Liver (tissue), 9 donors: Measurements from ENCODE around the gene PGGHG. TPM values are rescaled to one million over a fixed set of nuclear protein-coding genes. Genes with fewer than 3 reads are reported as not detected.

Experiments
- DNase-seq: peaks from one replicate; pipeline ENCODE4 v3.0.0-alpha.2; 2017; ENCODE audit warnings: low spot score
- H3K27ac ChIP-seq, 2 donors: one replicate each; pipeline ENCODE4 v1.7.0; 2013; ENCODE audit warnings: inconsistent platforms in 2 of 2, low read length in 2 of 2, control low read depth in 1 of 2, low read depth in 1 of 2, mild to moderate bottlenecking in 1 of 2
- H3K27me3 ChIP-seq, 4 donors: one replicate each; pipeline versions ENCODE4 v1.6.1 to v1.7.0; 2013; ENCODE audit warnings: low read length in 3 of 4, inconsistent platforms in 1 of 4, mild to moderate bottlenecking in 1 of 4, moderate library complexity in 1 of 4; ENCODE audit not compliant: control insufficient read depth in 4 of 4, insufficient read depth in 4 of 4
- H3K36me3 ChIP-seq, 4 donors: one replicate each; pipeline versions ENCODE4 v1.6.1 to v1.7.0; 2013; ENCODE audit warnings: low read length in 3 of 4, mild to moderate bottlenecking in 3 of 4, low read depth in 1 of 4, moderate library complexity in 1 of 4; ENCODE audit not compliant: control insufficient read depth in 4 of 4, insufficient read depth in 3 of 4
- H3K4me1 ChIP-seq, 4 donors: one replicate each; pipeline versions ENCODE4 v1.6.1 to v1.7.0; 2013; ENCODE audit warnings: low read length in 3 of 4, mild to moderate bottlenecking in 3 of 4, moderate library complexity in 1 of 4; ENCODE audit not compliant: control insufficient read depth in 4 of 4, insufficient read depth in 4 of 4
- H3K4me3 ChIP-seq, 3 donors: one replicate each; pipeline versions ENCODE4 v1.6.1 to v1.7.0; 2013; ENCODE audit warnings: low read length in 3 of 3, control low read depth in 1 of 3, low read depth in 1 of 3, mild to moderate bottlenecking in 1 of 3
- H3K9ac ChIP-seq, 2 donors: one replicate each; pipeline ENCODE4 v1.7.0; 2013; ENCODE audit warnings: low read length in 2 of 2, mild to moderate bottlenecking in 2 of 2, moderate library complexity in 2 of 2, control low read depth in 1 of 2, low read depth in 1 of 2
- H3K9me3 ChIP-seq, 4 donors: one replicate each; pipeline versions ENCODE4 v1.6.1 to v1.7.0; 2013; ENCODE audit warnings: low read length in 3 of 4; ENCODE audit not compliant: control insufficient read depth in 4 of 4
- FOXA1 ChIP-seq: IDR thresholded peaks from 2 replicates; pipeline ENCODE4 v1.6.1; 2016; ENCODE audit warnings: antibody characterized with exemption
- GABPA ChIP-seq, 2 donors: IDR thresholded peaks in 1 of 2; conservative IDR thresholded peaks in 1 of 2; 2 replicates each; pipeline ENCODE4 v1.6.1; 2016; ENCODE audit warnings: antibody characterized with exemption in 2 of 2, mild to moderate bottlenecking in 1 of 2, moderate library complexity in 1 of 2
- HNF4A ChIP-seq, 2 donors: conservative IDR thresholded peaks; 2 replicates each; pipeline ENCODE4 v1.6.1; 2016; ENCODE audit warnings: antibody characterized with exemption in 2 of 2, mild to moderate bottlenecking in 2 of 2
- RXRA ChIP-seq, 2 donors: IDR thresholded peaks; 2 replicates each; pipeline ENCODE4 v1.6.1; 2017 to 2018; ENCODE audit warnings: antibody characterized with exemption in 2 of 2, mild to moderate bottlenecking in 1 of 2
- SP1 ChIP-seq: IDR thresholded peaks from 2 replicates; pipeline ENCODE4 v1.6.1; 2018; ENCODE audit warnings: antibody characterized with exemption, mild to moderate bottlenecking
- TAF1 ChIP-seq: conservative IDR thresholded peaks from 2 replicates; pipeline ENCODE4 v1.6.1; 2016; ENCODE audit warnings: antibody characterized with exemption, mild to moderate bottlenecking
- YY1 ChIP-seq: IDR thresholded peaks from 2 replicates; pipeline ENCODE4 v1.6.1; 2016; ENCODE audit warnings: antibody characterized with exemption, mild to moderate bottlenecking
- WGBS: extraction: QIAGEN DNeasy Blood & Tissue Kit; methylation state at CpG from one replicate; pipeline ENCODE4 v1.1.7; 2013; 5-methylcytosine and 5-hydroxymethylcytosine counted together
- polyA plus RNA-seq, 2 donors: library from polyadenylated mRNA; stranded (reverse) in 1 of 2; unstranded in 1 of 2; fragments of 200-250 nt in 1 of 2; fragments of >200 nt in 1 of 2; fragmentation: Nextera tagmentation in 1 of 2; extraction: Ambion mirVana in 1 of 2; gene quantifications; one replicate each; pipeline versions ENCODE4 v1.2.1 to v1.2.3, GENCODE V29; 2013 to 2015
- total RNA-seq, 2 donors: library from RNA; depleted of rRNA; stranded (reverse); fragments of >200 nt; gene quantifications; one replicate each; pipeline ENCODE4 v1.2.3, GENCODE V29; 2014
- TF ChIP-seq, protein P1 (sequence below): IDR thresholded peaks from 2 replicates; pipeline ENCODE4 v1.6.1; 2016; ENCODE audit warnings: antibody characterized with exemption, mild to moderate bottlenecking
- TF ChIP-seq, protein P2 (sequence below): IDR thresholded peaks from 2 replicates; pipeline ENCODE4 v1.6.1; 2016; ENCODE audit warnings: antibody characterized with exemption
- TF ChIP-seq, protein P3 (sequence below): IDR thresholded peaks from 2 replicates; pipeline ENCODE4 v1.6.1; 2016; ENCODE audit warnings: antibody characterized with exemption
- donor health status: healthy.
- donor health status: healthy.
- donor health status: healthy.
- donor health status: healthy.
- donor health status: healthy.

The PGGHG gene
- total and polyA plus RNA-seq, 4 donors: 1.3 to 11.4 (median 7.5) TPM

DNA sequence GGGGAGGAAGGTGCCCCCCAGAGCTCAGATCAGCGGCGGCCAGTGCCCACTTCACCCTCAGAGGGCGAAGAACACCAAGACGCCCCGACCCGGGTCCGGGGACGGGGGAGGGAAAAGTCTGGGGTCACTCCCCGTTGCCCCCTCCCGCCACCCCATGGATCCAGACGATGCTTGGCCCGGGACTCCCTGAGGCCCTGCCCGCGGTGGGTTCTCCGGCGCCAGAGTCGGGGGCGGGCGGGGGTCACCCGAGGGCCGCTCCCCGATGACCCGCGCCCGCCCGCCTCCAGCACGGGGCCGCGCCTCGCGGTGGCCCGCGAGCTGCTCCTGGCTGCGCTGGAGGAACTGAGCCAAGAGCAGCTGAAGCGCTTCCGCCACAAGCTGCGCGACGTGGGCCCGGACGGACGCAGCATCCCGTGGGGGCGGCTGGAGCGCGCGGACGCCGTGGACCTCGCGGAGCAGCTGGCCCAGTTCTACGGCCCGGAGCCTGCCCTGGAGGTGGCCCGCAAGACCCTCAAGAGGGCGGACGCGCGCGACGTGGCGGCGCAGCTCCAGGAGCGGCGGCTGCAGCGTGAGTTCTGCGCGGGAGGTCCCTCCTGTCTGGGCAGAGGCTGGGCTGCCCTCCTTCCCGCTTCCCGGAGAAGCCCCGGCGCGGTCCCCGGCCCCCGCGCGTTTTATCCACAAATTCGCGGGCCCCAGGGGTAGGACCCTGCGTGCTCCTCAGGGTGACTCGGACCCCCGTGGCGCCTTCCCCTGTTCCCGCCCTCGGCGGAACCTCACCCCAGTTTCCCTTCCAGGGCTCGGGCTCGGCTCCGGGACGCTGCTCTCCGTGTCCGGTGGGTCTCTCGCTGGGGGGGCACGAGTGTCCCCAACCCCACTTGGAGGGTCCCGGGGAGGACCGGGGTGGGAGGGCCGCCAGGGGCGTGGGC, 9.6 kb upstream of the PGGHG start (continued):
- TF ChIP-seq, protein P1, sequence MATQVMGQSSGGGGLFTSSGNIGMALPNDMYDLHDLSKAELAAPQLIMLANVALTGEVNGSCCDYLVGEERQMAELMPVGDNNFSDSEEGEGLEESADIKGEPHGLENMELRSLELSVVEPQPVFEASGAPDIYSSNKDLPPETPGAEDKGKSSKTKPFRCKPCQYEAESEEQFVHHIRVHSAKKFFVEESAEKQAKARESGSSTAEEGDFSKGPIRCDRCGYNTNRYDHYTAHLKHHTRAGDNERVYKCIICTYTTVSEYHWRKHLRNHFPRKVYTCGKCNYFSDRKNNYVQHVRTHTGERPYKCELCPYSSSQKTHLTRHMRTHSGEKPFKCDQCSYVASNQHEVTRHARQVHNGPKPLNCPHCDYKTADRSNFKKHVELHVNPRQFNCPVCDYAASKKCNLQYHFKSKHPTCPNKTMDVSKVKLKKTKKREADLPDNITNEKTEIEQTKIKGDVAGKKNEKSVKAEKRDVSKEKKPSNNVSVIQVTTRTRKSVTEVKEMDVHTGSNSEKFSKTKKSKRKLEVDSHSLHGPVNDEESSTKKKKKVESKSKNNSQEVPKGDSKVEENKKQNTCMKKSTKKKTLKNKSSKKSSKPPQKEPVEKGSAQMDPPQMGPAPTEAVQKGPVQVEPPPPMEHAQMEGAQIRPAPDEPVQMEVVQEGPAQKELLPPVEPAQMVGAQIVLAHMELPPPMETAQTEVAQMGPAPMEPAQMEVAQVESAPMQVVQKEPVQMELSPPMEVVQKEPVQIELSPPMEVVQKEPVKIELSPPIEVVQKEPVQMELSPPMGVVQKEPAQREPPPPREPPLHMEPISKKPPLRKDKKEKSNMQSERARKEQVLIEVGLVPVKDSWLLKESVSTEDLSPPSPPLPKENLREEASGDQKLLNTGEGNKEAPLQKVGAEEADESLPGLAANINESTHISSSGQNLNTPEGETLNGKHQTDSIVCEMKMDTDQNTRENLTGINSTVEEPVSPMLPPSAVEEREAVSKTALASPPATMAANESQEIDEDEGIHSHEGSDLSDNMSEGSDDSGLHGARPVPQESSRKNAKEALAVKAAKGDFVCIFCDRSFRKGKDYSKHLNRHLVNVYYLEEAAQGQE: no peak

DNA sequence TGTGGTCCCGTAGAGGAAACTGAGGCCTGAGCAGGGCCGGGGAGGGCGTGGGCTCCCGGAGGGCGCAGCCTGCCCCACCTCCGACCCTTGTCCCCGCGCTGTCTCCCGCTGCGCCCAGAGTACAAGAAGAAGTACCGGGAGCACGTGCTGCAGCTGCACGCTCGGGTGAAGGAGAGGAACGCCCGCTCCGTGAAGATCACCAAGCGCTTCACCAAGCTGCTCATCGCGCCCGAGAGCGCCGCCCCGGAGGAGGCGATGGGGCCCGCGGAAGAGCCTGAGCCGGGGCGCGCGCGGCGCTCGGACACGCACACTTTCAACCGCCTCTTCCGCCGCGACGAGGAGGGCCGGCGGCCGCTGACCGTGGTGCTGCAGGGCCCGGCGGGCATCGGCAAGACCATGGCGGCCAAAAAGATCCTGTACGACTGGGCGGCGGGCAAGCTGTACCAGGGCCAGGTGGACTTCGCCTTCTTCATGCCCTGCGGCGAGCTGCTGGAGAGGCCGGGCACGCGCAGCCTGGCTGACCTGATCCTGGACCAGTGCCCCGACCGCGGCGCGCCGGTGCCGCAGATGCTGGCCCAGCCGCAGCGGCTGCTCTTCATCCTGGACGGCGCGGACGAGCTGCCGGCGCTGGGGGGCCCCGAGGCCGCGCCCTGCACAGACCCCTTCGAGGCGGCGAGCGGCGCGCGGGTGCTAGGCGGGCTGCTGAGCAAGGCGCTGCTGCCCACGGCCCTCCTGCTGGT, 8.8 kb upstream of the PGGHG start:
- Histone ChIP-seq H3K9me3 (no peaks in the 10 kb centered on the region), H3K4me1 (peaks cover 12 to 43% (median 30%) of the 10 kb centered on the region in 4 donors), H3K9ac (peak overlapping the region in 1 of 2 donors; percentile 52), H3K27ac (peak overlapping the region; percentile 68 to 72), H3K4me3 (peak overlapping the region; percentile 56 to 65 (median 61)), H3K36me3 (no peaks in the 10 kb centered on the region), H3K27me3 (no peaks in the 10 kb centered on the region)
- TF ChIP-seq YY1 (peak; percentile 89), FOXA1 (no peak), RXRA (IDR thresholded peaks at IDR 0.05) (peak in 1 of 2 donors; percentile 30), SP1 (peak; percentile 53), TAF1 (no peak), HNF4A (conservative IDR thresholded peaks at IDR 0.05) (peak; percentile 72 to 81), GABPA (IDR thresholded peaks at IDR 0.05 in 1 of 2, conservative IDR thresholded peaks at IDR 0.05 in 1 of 2) (no peak)
- TF ChIP-seq, protein P2, sequence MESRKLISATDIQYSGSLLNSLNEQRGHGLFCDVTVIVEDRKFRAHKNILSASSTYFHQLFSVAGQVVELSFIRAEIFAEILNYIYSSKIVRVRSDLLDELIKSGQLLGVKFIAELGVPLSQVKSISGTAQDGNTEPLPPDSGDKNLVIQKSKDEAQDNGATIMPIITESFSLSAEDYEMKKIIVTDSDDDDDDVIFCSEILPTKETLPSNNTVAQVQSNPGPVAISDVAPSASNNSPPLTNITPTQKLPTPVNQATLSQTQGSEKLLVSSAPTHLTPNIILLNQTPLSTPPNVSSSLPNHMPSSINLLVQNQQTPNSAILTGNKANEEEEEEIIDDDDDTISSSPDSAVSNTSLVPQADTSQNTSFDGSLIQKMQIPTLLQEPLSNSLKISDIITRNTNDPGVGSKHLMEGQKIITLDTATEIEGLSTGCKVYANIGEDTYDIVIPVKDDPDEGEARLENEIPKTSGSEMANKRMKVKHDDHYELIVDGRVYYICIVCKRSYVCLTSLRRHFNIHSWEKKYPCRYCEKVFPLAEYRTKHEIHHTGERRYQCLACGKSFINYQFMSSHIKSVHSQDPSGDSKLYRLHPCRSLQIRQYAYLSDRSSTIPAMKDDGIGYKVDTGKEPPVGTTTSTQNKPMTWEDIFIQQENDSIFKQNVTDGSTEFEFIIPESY: no peak
- TF ChIP-seq, protein P3, sequence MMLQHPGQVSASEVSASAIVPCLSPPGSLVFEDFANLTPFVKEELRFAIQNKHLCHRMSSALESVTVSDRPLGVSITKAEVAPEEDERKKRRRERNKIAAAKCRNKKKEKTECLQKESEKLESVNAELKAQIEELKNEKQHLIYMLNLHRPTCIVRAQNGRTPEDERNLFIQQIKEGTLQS: no peak
- TF ChIP-seq, protein P1: peak; percentile 85
- no peak for DNase-seq
- 2% methylated on average over 85 of the region's 85 CpGs for WGBS
